ENCODE results near the gene LRRC14B.

LRRC14B gene

GRCh38 chr5:191036-191948 is at the start of gene LRRC14B:
Gene LRRC14B (plus strand): TSS chr5:191495. CDS start chr5:191539, 44 bp downstream.
- no peak for DNase-seq

GRCh38 chr5:141761-142160 is 49.5 kb upstream of the LRRC14B start:
- DNase-seq: no peak

- DNase-seq: no peak
Measured at GRCh38 chr5:142246-142810, 49.0 kb upstream of the LRRC14B start.

GRCh38 chr5:143041-143440 is 48.3 kb upstream of the LRRC14B start:
- no peak for DNase-seq

GRCh38 chr5:144941-145340 is 46.4 kb upstream of the LRRC14B start:
- no peak for DNase-seq

GRCh38 chr5:145585-146323 is 45.5 kb upstream of the LRRC14B start:
- no peak for DNase-seq

GRCh38 chr5:147751-148150 is 43.5 kb upstream of the LRRC14B start:
- DNase-seq: no peak

GRCh38 chr5:149745-150485 is 41.4 kb upstream of the LRRC14B start:
- DNase-seq: peak; percentile 25

GRCh38 chr5:150746-151145 is 40.5 kb upstream of the LRRC14B start:
- no peak for DNase-seq

- no peak for DNase-seq
Measured at GRCh38 chr5:152077-152476, 39.2 kb upstream of the LRRC14B start.

- DNase-seq: no peak
Measured at GRCh38 chr5:153256-153655, 38.0 kb upstream of the LRRC14B start.

GRCh38 chr5:154236-154635 is 37.1 kb upstream of the LRRC14B start:
- DNase-seq: no peak

GRCh38 chr5:154826-155225 is 36.5 kb upstream of the LRRC14B start:
- DNase-seq: no peak

GRCh38 chr5:155651-156410 is 35.5 kb upstream of the LRRC14B start:
- no peak for DNase-seq

- DNase-seq: no peak
Measured at GRCh38 chr5:156411-157072, 34.8 kb upstream of the LRRC14B start.

GRCh38 chr5:157126-157715 is 34.1 kb upstream of the LRRC14B start:
- DNase-seq: no peak

GRCh38 chr5:157801-158200 is 33.5 kb upstream of the LRRC14B start:
- DNase-seq: no peak

GRCh38 chr5:158807-159447 is 32.4 kb upstream of the LRRC14B start:
- DNase-seq: no peak

- DNase-seq: no peak
Measured at GRCh38 chr5:159448-160172, 31.7 kb upstream of the LRRC14B start.

GRCh38 chr5:160173-160510 is 31.2 kb upstream of the LRRC14B start:
- no peak for DNase-seq
